SK-N-MC (cell line): ENCODE data around the gene SLC9A9.

Experiments used
- DNase-seq: peaks from one replicate; pipeline ENCODE4 v3.0.0-alpha.2; 2011; ENCODE audit warnings: low read depth, low spot score
- H3K27ac ChIP-seq: fragments of 200-600 bp; sonication (generic); 2 replicates; pipeline ENCODE4 v1.5.1; 2016; ENCODE audit warnings: mixed run types
- H3K36me3 ChIP-seq: fragments of 200-600 bp; sonication (generic); 2 replicates; pipeline ENCODE4 v1.6.1; 2017; ENCODE audit warnings: antibody characterized with exemption, low read length, mixed read lengths; ENCODE audit not compliant: insufficient read depth
- H3K4me3 ChIP-seq: fragments of 200-600 bp; sonication (generic); 2 replicates; pipeline ENCODE4 v1.5.1; 2016
- H3K9ac ChIP-seq: fragments of 200-600 bp; sonication (generic); 2 replicates; pipeline ENCODE4 v1.8.0; 2017; ENCODE audit warnings: mixed run types, mixed read lengths; ENCODE audit not compliant: insufficient read length
- H3K9me3 ChIP-seq: fragments of 200-600 bp; sonication (generic); 2 replicates; pipeline ENCODE4 v1.6.1; 2017; ENCODE audit warnings: low read depth, mild to moderate bottlenecking, antibody characterized with exemption, low read length, moderate library complexity, mixed read lengths
- EZH2 ChIP-seq: fragments of 200-600 bp; sonication (generic); IDR thresholded peaks from one replicate; pipeline ENCODE4 v1.6.1; 2017; ENCODE audit warnings: antibody characterized with exemption
- FOXP2 ChIP-seq: optimal IDR thresholded peaks from 2 replicates; pipeline ENCODE3; 2011; ENCODE audit warnings: mild to moderate bottlenecking, moderate library complexity; ENCODE audit not compliant: insufficient read depth; ENCODE audit errors: extremely low read length, control extremely low read depth
- POLR2AphosphoS5 ChIP-seq: IDR thresholded peaks from 2 replicates; pipeline ENCODE4 v1.6.1; 2012; ENCODE audit warnings: mild to moderate bottlenecking, low read depth, low read length, borderline replicate concordance

Gene SLC9A9

GRCh38 chr3:143597774-143598652 is 250.3 kb downstream of the SLC9A9 start:
- H3K36me3 ChIP-seq, result no peaks in the 10 kb centered on the region
- DNase-seq, result no peak
- H3K27ac ChIP-seq, result no peak overlapping the region
- H3K9me3 ChIP-seq, result no peaks in the 10 kb centered on the region
- TF ChIP-seq EZH2 (no peak), POLR2AphosphoS5 (no peak), FOXP2 (no peak)
- H3K9ac ChIP-seq, result no peak overlapping the region
- no peak overlapping the region for H3K4me3 ChIP-seq

GRCh38 chr3:143596957-143597642 is 251.2 kb downstream of the SLC9A9 start:
- H3K27ac ChIP-seq, result no peak overlapping the region
- H3K9ac ChIP-seq, result no peak overlapping the region
- H3K9me3 ChIP-seq, result no peaks in the 10 kb centered on the region
- no peaks in the 10 kb centered on the region for H3K36me3 ChIP-seq
- H3K4me3 ChIP-seq, result no peak overlapping the region
- DNase-seq, result no peak
- no peak for TF ChIP-seq POLR2AphosphoS5
- no peak for TF ChIP-seq FOXP2
- no peak for TF ChIP-seq EZH2

- H3K4me3 ChIP-seq, result no peak overlapping the region
- H3K9me3 ChIP-seq, result no peaks in the 10 kb centered on the region
- H3K9ac ChIP-seq, result no peak overlapping the region
- DNase-seq, result no peak
- TF ChIP-seq FOXP2 (no peak), EZH2 (no peak), POLR2AphosphoS5 (no peak)
- no peaks in the 10 kb centered on the region for H3K36me3 ChIP-seq
- no peak overlapping the region for H3K27ac ChIP-seq
Measured at GRCh38 chr3:143595456-143596077, 252.7 kb downstream of the SLC9A9 start.

- no peak overlapping the region for H3K4me3 ChIP-seq
- H3K36me3 ChIP-seq, result no peaks in the 10 kb centered on the region
- H3K27ac ChIP-seq, result no peak overlapping the region
- no peak for DNase-seq
- TF ChIP-seq EZH2 (no peak), FOXP2 (no peak), POLR2AphosphoS5 (no peak)
- no peaks in the 10 kb centered on the region for H3K9me3 ChIP-seq
- H3K9ac ChIP-seq, result no peak overlapping the region
Measured at GRCh38 chr3:143594206-143594605, 254.1 kb downstream of the SLC9A9 start.

GRCh38 chr3:143590660-143591059 is 257.6 kb downstream of the SLC9A9 start:
- DNase-seq, result no peak
- TF ChIP-seq EZH2, result no peak
- TF ChIP-seq POLR2AphosphoS5, result no peak
- no peak for TF ChIP-seq FOXP2
- no peaks in the 10 kb centered on the region for H3K36me3 ChIP-seq
- no peak overlapping the region for H3K4me3 ChIP-seq
- no peak overlapping the region for H3K9ac ChIP-seq
- no peaks in the 10 kb centered on the region for H3K9me3 ChIP-seq
- no peak overlapping the region for H3K27ac ChIP-seq

GRCh38 chr3:143586576-143586975 is 261.7 kb downstream of the SLC9A9 start:
- TF ChIP-seq POLR2AphosphoS5, result no peak
- no peak for TF ChIP-seq EZH2
- no peak for TF ChIP-seq FOXP2
- Histone ChIP-seq H3K9me3 (no peaks in the 10 kb centered on the region), H3K36me3 (no peaks in the 10 kb centered on the region), H3K4me3 (no peak overlapping the region), H3K27ac (no peak overlapping the region), H3K9ac (no peak overlapping the region)
- no peak for DNase-seq

- no peak for DNase-seq
- Histone ChIP-seq H3K9me3 (no peaks in the 10 kb centered on the region), H3K4me3 (no peak overlapping the region), H3K27ac (no peak overlapping the region), H3K36me3 (no peaks in the 10 kb centered on the region), H3K9ac (no peak overlapping the region)
- no peak for TF ChIP-seq EZH2
- TF ChIP-seq POLR2AphosphoS5, result no peak
- no peak for TF ChIP-seq FOXP2
Measured at GRCh38 chr3:143585720-143586456, 262.4 kb downstream of the SLC9A9 start.
